Measurements from ENCODE around the gene SEL1L3. TPM values are rescaled to one million over a fixed set of nuclear protein-coding genes. Genes with fewer than 3 reads are reported as not detected.

Gene SEL1L3
- total RNA-seq, 4 donors from 2014 or later, result 2.2 to 29.8 (median 5.4) TPM

DNA sequence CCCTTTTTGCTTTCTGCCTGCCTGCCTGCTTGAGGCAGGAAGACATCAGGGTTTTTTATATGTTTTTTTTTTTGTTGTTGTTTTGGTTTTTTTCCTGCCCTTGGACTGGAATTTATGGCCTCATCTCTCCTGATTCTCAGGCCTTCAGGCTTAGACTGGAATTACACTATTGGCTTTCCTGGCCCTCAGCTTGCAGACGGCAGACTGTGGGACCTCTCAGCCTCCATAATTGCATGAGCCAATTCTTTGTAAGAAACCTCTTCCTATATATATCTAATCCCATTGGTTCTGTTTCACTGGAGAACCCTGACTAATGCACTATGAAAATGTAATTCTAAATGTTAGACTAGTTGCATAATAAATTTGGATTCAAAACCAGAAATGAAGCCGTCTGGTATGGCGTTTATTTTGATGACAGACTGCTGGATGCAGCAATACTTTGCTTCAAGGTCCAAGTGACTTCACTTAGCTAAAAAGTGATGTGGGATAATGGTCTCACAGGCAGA lies 59.0 kb downstream of the SEL1L3 start:
- WGBS, 2 donors (ENCODE audit: low coverage in 1 of 2), result 77 to 90% methylated on average over 2 to 3 of the region's 3 CpGs
- ATAC-seq, result no peak
- no peaks in the 10 kb centered on the region for H3K9me3 ChIP-seq

GRCh38 chr4:25801594-25801993 lies 61.2 kb downstream of the SEL1L3 start:
- Histone ChIP-seq H3K4me1 (no peaks in the 10 kb centered on the region), H3K27me3 (no peaks in the 10 kb centered on the region), H3K36me3 (no peaks in the 10 kb centered on the region), H3K9me3 (no peaks in the 10 kb centered on the region), H3K4me3 (no peak overlapping the region), H3K27ac (no peak overlapping the region)
- ATAC-seq, result no peak
- no peak for TF ChIP-seq EP300 (IDR thresholded peaks at IDR 0.05)
- no peak for TF ChIP-seq POLR2AphosphoS5 (IDR thresholded peaks at IDR 0.05)
- no peak for TF ChIP-seq POLR2A (IDR thresholded peaks at IDR 0.05)
- TF ChIP-seq, protein P1, sequence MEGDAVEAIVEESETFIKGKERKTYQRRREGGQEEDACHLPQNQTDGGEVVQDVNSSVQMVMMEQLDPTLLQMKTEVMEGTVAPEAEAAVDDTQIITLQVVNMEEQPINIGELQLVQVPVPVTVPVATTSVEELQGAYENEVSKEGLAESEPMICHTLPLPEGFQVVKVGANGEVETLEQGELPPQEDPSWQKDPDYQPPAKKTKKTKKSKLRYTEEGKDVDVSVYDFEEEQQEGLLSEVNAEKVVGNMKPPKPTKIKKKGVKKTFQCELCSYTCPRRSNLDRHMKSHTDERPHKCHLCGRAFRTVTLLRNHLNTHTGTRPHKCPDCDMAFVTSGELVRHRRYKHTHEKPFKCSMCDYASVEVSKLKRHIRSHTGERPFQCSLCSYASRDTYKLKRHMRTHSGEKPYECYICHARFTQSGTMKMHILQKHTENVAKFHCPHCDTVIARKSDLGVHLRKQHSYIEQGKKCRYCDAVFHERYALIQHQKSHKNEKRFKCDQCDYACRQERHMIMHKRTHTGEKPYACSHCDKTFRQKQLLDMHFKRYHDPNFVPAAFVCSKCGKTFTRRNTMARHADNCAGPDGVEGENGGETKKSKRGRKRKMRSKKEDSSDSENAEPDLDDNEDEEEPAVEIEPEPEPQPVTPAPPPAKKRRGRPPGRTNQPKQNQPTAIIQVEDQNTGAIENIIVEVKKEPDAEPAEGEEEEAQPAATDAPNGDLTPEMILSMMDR (IDR thresholded peaks at IDR 0.05), result no peak

More for the DNA sequence above, 59.0 kb downstream of the SEL1L3 start:
- H3K27me3 ChIP-seq, result no peaks in the 10 kb centered on the region
- no peak overlapping the region for H3K4me3 ChIP-seq
- no peak overlapping the region for H3K27ac ChIP-seq
- no peaks in the 10 kb centered on the region for H3K4me1 ChIP-seq
- H3K36me3 ChIP-seq, result no peaks in the 10 kb centered on the region
- TF ChIP-seq EP300 (IDR thresholded peaks at IDR 0.05) (no peak), POLR2AphosphoS5 (IDR thresholded peaks at IDR 0.05) (no peak), POLR2A (IDR thresholded peaks at IDR 0.05) (no peak)
- TF ChIP-seq, protein P1 (IDR thresholded peaks at IDR 0.05), result no peak

- WGBS, 2 donors (ENCODE audit: low coverage in 1 of 2), result 86 to 88% methylated on average over 2 of the region's 2 CpGs
- Histone ChIP-seq H3K27me3 (peaks cover 3% of the 10 kb centered on the region), H3K9me3 (no peaks in the 10 kb centered on the region), H3K4me1 (no peaks in the 10 kb centered on the region), H3K4me3 (no peak overlapping the region), H3K27ac (no peak overlapping the region), H3K36me3 (no peaks in the 10 kb centered on the region)
- TF ChIP-seq POLR2A (IDR thresholded peaks at IDR 0.05), result no peak
- no peak for TF ChIP-seq EP300 (IDR thresholded peaks at IDR 0.05)
- TF ChIP-seq POLR2AphosphoS5 (IDR thresholded peaks at IDR 0.05), result no peak
- TF ChIP-seq, protein P1 (IDR thresholded peaks at IDR 0.05), result no peak
- no peak for ATAC-seq
Measured at GRCh38 chr4:25800245-25800644, 62.5 kb downstream of the SEL1L3 start.

- peaks cover 4% of the 10 kb centered on the region for H3K27me3 ChIP-seq
- WGBS, 2 donors (ENCODE audit: low coverage in 1 of 2), result 76 to 89% methylated on average over 3 to 5 of the region's 5 CpGs
Measured at GRCh38 chr4:25799522-25799921, 63.3 kb downstream of the SEL1L3 start.

GRCh38 chr4:25797136-25797535 lies 65.7 kb downstream of the SEL1L3 start:
- no peak overlapping the region for H3K4me3 ChIP-seq
- H3K27me3 ChIP-seq, result peaks cover 7% of the 10 kb centered on the region
- 39 to 55% methylated on average over 4 to 6 of the region's 8 CpGs for WGBS, 2 donors (ENCODE audit: low coverage in 1 of 2)
- no peak overlapping the region for H3K27ac ChIP-seq
- ATAC-seq, result no peak
- H3K9me3 ChIP-seq, result no peaks in the 10 kb centered on the region
- TF ChIP-seq, protein P1 (IDR thresholded peaks at IDR 0.05), result no peak
- TF ChIP-seq POLR2A (IDR thresholded peaks at IDR 0.05), result no peak
- no peaks in the 10 kb centered on the region for H3K36me3 ChIP-seq
- no peaks in the 10 kb centered on the region for H3K4me1 ChIP-seq

More at GRCh38 chr4:25799522-25799921, 63.3 kb downstream of the SEL1L3 start:
- Histone ChIP-seq H3K4me1 (no peaks in the 10 kb centered on the region), H3K4me3 (no peak overlapping the region), H3K9me3 (no peaks in the 10 kb centered on the region), H3K27ac (no peak overlapping the region), H3K36me3 (no peaks in the 10 kb centered on the region)
- TF ChIP-seq, protein P1 (IDR thresholded peaks at IDR 0.05), result no peak
- TF ChIP-seq EP300 (IDR thresholded peaks at IDR 0.05), result no peak
- TF ChIP-seq POLR2A (IDR thresholded peaks at IDR 0.05), result no peak
- TF ChIP-seq POLR2AphosphoS5 (IDR thresholded peaks at IDR 0.05), result no peak
- no peak for ATAC-seq

All from gastroesophageal sphincter (tissue), 4 donors.